DMS53 treated with DMSO at 0.1 percent for 48 hours (cell line): ENCODE measurements around the gene IFNA5.

Source experiments
- DNase-seq: peaks from one replicate; lab custom pipeline; 2025; ENCODE audit not compliant: unreplicated experiment; lab: John Stamatoyannopoulos, UW

Gene IFNA5

GRCh38 chr9:21305213-21305612 lies at the start of gene IFNA5:
Gene IFNA5, minus strand, starts transcription at chr9:21305313. Its CDS starts 57 bp downstream, at chr9:21305256.
- no peak for DNase-seq

- DNase-seq: no peak
These were observed 45.7 kb upstream of the IFNA5 start, which contains the start of gene IFNA6 for GRCh38 chr9:21350787-21351186. Gene IFNA6, minus strand, starts transcription at chr9:21350887. Its CDS starts 0 bp downstream, at chr9:21350887.

GRCh38 chr9:21348430-21348970 lies 43.4 kb upstream of the IFNA5 start:
- DNase-seq: no peak

GRCh38 chr9:21340735-21341134 lies 35.6 kb upstream of the IFNA5 start:
- DNase-seq: no peak

- DNase-seq: peak; percentile 3
These were observed 31.3 kb upstream of the IFNA5 start for GRCh38 chr9:21336457-21336856.

GRCh38 chr9:21334701-21335632 lies 29.9 kb upstream of the IFNA5 start, which contains the start of gene KLHL9:
Gene KLHL9, minus strand, starts transcription at chr9:21335404. Its CDS starts 545 bp downstream, at chr9:21334859.
- peak; percentile 52 for DNase-seq

GRCh38 chr9:21333226-21333625 lies 28.1 kb upstream of the IFNA5 start:
- DNase-seq: no peak

GRCh38 chr9:21331676-21332402 lies 26.7 kb upstream of the IFNA5 start:
- no peak for DNase-seq

GRCh38 chr9:21326526-21327139 lies 21.5 kb upstream of the IFNA5 start:
- DNase-seq: peak; percentile 52

- DNase-seq: no peak
These were observed 18.9 kb upstream of the IFNA5 start for GRCh38 chr9:21324047-21324446.

GRCh38 chr9:21322911-21323461 lies 17.9 kb upstream of the IFNA5 start:
- no peak for DNase-seq

- no peak for DNase-seq
These were observed 15.4 kb upstream of the IFNA5 start for GRCh38 chr9:21320465-21320864.

GRCh38 chr9:21317956-21318923 lies 13.1 kb upstream of the IFNA5 start:
- peak; percentile 49 for DNase-seq

- no peak for DNase-seq
These were observed 11.7 kb upstream of the IFNA5 start for GRCh38 chr9:21316860-21317259.

GRCh38 chr9:21316032-21316842 lies 11.1 kb upstream of the IFNA5 start:
- no peak for DNase-seq

- DNase-seq: no peak
These were observed 9.0 kb upstream of the IFNA5 start for GRCh38 chr9:21314152-21314551.

- no peak for DNase-seq
These were observed 6.8 kb upstream of the IFNA5 start for GRCh38 chr9:21311889-21312288.

- no peak for DNase-seq
These were observed 9.1 kb downstream of the IFNA5 start for GRCh38 chr9:21295992-21296391.
